ENCODE results near the gene LRRC1. TPM values are rescaled to one million over a fixed set of nuclear protein-coding genes. Genes with fewer than 3 reads are reported as not detected.

Gene LRRC1
- total and polyA plus RNA-seq, 2 of the 13 experiments (the other 11 are each of a cell fraction or from before 2014, with no cell fraction given) = 15.6 to 27.7 TPM

DNA sequence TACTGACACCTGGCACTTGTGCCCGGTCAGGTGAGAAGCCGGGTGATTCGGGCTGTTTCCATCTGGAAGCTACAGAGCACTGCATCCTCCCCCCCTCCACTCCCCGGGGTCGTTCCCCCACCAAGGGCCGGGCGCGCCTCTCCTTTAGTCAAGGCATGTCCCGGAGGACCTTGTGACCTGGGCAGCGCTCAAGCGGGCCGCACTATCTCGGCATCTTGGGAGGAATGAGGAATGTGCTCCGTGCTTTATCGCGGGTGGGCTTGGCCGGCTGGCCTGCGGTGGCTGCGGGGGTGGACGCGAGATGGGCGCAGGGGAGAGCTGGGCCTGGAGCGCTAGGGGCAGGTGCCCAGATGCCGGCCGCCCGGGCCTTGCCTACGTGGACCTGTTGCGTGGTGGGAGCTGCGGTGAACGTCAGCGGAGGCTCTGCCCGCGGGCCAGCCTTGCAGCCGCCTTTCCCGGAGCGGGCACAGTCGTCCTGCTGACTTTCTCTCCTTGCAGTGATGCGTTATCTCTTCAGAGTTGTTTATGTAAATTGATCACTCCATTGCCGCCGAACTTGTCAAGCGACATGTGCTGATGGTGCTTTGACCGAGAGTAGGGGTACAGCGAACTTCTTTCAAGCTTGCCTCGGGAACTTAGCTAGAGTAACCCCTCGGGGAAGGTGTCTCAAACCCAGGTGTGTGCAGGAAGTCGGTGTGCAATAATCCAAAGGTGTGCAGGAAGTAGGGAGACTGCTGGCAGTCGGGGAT is 1.1 kb downstream of the LRRC1 start (continued):
- TF ChIP-seq, protein P1, sequence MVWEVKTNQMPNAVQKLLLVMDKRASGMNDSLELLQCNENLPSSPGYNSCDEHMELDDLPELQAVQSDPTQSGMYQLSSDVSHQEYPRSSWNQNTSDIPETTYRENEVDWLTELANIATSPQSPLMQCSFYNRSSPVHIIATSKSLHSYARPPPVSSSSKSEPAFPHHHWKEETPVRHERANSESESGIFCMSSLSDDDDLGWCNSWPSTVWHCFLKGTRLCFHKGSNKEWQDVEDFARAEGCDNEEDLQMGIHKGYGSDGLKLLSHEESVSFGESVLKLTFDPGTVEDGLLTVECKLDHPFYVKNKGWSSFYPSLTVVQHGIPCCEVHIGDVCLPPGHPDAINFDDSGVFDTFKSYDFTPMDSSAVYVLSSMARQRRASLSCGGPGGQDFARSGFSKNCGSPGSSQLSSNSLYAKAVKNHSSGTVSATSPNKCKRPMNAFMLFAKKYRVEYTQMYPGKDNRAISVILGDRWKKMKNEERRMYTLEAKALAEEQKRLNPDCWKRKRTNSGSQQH (CRISPR knock-in tag; IDR thresholded peaks at IDR 0.05; ENCODE audit: low read depth) = no peak
- TF ChIP-seq CREM (IDR thresholded peaks at IDR 0.05) (no peak), CREM (CRISPR knock-in tag; IDR thresholded peaks at IDR 0.05) (no peak), ZBTB20 (CRISPR knock-in tag; IDR thresholded peaks at IDR 0.05; ENCODE audit: borderline replicate concordance, low read depth) (no peak)
- TF ChIP-seq, protein P2, sequence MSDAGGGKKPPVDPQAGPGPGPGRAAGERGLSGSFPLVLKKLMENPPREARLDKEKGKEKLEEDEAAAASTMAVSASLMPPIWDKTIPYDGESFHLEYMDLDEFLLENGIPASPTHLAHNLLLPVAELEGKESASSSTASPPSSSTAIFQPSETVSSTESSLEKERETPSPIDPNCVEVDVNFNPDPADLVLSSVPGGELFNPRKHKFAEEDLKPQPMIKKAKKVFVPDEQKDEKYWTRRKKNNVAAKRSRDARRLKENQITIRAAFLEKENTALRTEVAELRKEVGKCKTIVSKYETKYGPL (CRISPR knock-in tag; IDR thresholded peaks at IDR 0.05) = 0 out of 2 replicates have a peak, but pooled peaks have one; percentile 46

DNA sequence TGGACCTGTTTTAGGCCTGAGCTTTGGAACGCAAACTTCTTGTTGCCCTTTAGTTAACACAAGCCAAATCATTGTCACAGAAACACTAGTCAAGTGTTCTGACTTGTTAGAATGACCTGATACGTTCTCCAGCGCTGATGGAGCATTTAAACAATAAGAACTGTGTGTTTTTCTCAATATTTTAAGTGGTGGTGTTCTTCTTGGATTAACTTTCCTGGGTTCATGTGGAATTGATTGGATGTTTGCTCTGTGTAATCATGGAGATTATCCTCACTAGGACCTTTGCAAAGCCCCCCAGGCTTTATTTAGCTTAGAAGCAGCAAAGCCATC is 1.6 kb downstream of the LRRC1 start:
- H3K79me2 ChIP-seq (ENCODE audit: insufficient read depth, low read length) = peaks cover 57% of the 10 kb centered on the region
- in situ Hi-C loops (cut with HindIII; ENCODE audit: extremely low pct_ligation_motif_present, low pct_unique_long_range_greater_than_20kb) = no loop called here
- H3K36me3 ChIP-seq (replicated peaks in 1 of 2; ENCODE audit: control insufficient read depth in 1 of 2, insufficient read depth in 2 of 2, low read length in 2 of 2) = no peaks in the 10 kb centered on the region
- POLR2A ChIA-PET = interaction anchor here (1.4 to 2.5 kb wide), 3 partner anchors 15 to 181 kb away, joined by 3 to 26 read pairs (median 13); no protein-coding TSS in a partner anchor
- peak overlapping the region; percentile 83 for H3K9ac ChIP-seq (ENCODE audit: insufficient read depth, low read depth, low read length)
- H3K9me3 ChIP-seq (ENCODE audit: low read length) = no peaks in the 10 kb centered on the region
- intact Hi-C loops (cut with micrococcal nuclease; ENCODE audit: unreplicated experiment) = loop anchor here (2.0 to 10.0 kb wide), 3 partner anchors 14 to 179 kb away; no protein-coding TSS in a partner anchor
- H4K20me1 ChIP-seq (ENCODE audit: insufficient read depth, low read length) = no peaks in the 10 kb centered on the region
- CTCF ChIA-PET (ENCODE audit: low intra/inter-chr PET ratio, low total read pairs) = no interaction called here
- no peaks in the 10 kb centered on the region; a peak in 1 of 5 replicates for H3K27me3 ChIP-seq (ENCODE audit: control insufficient read depth in 1 of 2, insufficient read depth in 2 of 2, low read length in 2 of 2)
- H2AFZ ChIP-seq (ENCODE audit: low read length) = peak overlapping the region; percentile 72
- H3K4me2 ChIP-seq (ENCODE audit: low read depth, low read length) = peak overlapping the region; percentile 91
- ATAC-seq (no peak), FAIRE-seq (peak; percentile 4), DNase-seq (ENCODE audit: low spot score) (peak; percentile 48)
- TSS peak; percentile 42 for BruUV-seq (replicated peaks)
- H3K4me3 ChIP-seq (replicated peaks in 1 of 3; ENCODE audit: insufficient read depth in 1 of 3, low read depth in 2 of 3, low read length in 3 of 3) = peak overlapping the region; percentile 92 to 98 (median 96)
- H3K4me1 ChIP-seq (ENCODE audit: insufficient read depth, low read length) = peaks cover 54% of the 10 kb centered on the region
- peak overlapping the region; percentile 81 for H3K27ac ChIP-seq (ENCODE audit: extremely low read length, insufficient read depth, low read length)
- 4% methylated on average over 3 of the region's 3 CpGs for WGBS (ENCODE audit: low lambda C conversion rate)
- TF ChIP-seq SP4 (CRISPR knock-in tag; IDR thresholded peaks at IDR 0.05) = no peak
- no peak for TF ChIP-seq FOXJ3 (CRISPR knock-in tag; IDR thresholded peaks at IDR 0.05; ENCODE audit: borderline replicate concordance)
- no peak for TF ChIP-seq ZFP36L2 (CRISPR knock-in tag; IDR thresholded peaks at IDR 0.05)
- TF ChIP-seq, protein P3, sequence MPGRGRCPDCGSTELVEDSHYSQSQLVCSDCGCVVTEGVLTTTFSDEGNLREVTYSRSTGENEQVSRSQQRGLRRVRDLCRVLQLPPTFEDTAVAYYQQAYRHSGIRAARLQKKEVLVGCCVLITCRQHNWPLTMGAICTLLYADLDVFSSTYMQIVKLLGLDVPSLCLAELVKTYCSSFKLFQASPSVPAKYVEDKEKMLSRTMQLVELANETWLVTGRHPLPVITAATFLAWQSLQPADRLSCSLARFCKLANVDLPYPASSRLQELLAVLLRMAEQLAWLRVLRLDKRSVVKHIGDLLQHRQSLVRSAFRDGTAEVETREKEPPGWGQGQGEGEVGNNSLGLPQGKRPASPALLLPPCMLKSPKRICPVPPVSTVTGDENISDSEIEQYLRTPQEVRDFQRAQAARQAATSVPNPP (CRISPR knock-in tag; IDR thresholded peaks at IDR 0.05) = no peak
- peak; percentile 36; the same call in 1 of the 2 replicates for TF ChIP-seq ELF4 (CRISPR knock-in tag; IDR thresholded peaks at IDR 0.05; ENCODE audit: borderline replicate concordance)
- 0 out of 2 replicates have a peak, but pooled peaks have one; percentile 2 for TF ChIP-seq ZNF34 (CRISPR knock-in tag; IDR thresholded peaks at IDR 0.05; ENCODE audit: borderline replicate concordance)
- no peak for TF ChIP-seq ZNF333 (CRISPR knock-in tag; IDR thresholded peaks at IDR 0.05; ENCODE audit: borderline replicate concordance)
- no peak for TF ChIP-seq YEATS2 (CRISPR knock-in tag; IDR thresholded peaks at IDR 0.05; ENCODE audit: borderline replicate concordance)
- TF ChIP-seq ZNF724P (CRISPR knock-in tag; IDR thresholded peaks at IDR 0.05; ENCODE audit: borderline replicate concordance) = no peak
- no peak for TF ChIP-seq ZNF703 (CRISPR knock-in tag; IDR thresholded peaks at IDR 0.05; ENCODE audit: borderline replicate concordance)
- TF ChIP-seq SNRNP70 (IDR thresholded peaks at IDR 0.05; ENCODE audit: low read depth, low read length) = no peak
- no peak for TF ChIP-seq ZNF7 (CRISPR knock-in tag; IDR thresholded peaks at IDR 0.05)
- TF ChIP-seq ZNF143 (CRISPR knock-in tag; IDR thresholded peaks at IDR 0.05) = no peak

All from HepG2 (cell line).